ENCODE data around the gene TNIK. TPM values are rescaled to one million over a fixed set of nuclear protein-coding genes. Genes with fewer than 3 reads are reported as not detected.

Gene TNIK
- total and polyA plus RNA-seq, 2 experiments from 2014 or later = 14.6 to 34.3 TPM

DNA sequence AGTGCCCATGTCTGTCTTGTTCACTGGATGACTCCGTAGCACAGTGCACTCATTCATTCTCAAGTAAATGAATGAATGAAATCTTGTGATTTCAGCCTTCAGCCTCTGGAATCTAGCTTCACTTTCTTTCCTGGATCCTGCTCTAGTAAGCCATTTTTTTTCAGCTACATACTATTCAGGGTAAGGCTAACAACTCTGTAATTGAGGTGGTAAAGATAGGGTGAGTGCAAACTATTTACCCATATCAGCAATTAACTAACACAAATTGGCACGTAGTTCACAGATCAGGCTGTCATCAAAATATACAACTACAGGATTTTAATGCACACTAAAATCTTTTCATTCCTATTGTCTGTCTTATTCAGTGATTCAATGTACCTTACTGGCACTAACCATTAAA, 238.6 kb downstream of the TNIK start (continued):
- TF ChIP-seq, protein P1, sequence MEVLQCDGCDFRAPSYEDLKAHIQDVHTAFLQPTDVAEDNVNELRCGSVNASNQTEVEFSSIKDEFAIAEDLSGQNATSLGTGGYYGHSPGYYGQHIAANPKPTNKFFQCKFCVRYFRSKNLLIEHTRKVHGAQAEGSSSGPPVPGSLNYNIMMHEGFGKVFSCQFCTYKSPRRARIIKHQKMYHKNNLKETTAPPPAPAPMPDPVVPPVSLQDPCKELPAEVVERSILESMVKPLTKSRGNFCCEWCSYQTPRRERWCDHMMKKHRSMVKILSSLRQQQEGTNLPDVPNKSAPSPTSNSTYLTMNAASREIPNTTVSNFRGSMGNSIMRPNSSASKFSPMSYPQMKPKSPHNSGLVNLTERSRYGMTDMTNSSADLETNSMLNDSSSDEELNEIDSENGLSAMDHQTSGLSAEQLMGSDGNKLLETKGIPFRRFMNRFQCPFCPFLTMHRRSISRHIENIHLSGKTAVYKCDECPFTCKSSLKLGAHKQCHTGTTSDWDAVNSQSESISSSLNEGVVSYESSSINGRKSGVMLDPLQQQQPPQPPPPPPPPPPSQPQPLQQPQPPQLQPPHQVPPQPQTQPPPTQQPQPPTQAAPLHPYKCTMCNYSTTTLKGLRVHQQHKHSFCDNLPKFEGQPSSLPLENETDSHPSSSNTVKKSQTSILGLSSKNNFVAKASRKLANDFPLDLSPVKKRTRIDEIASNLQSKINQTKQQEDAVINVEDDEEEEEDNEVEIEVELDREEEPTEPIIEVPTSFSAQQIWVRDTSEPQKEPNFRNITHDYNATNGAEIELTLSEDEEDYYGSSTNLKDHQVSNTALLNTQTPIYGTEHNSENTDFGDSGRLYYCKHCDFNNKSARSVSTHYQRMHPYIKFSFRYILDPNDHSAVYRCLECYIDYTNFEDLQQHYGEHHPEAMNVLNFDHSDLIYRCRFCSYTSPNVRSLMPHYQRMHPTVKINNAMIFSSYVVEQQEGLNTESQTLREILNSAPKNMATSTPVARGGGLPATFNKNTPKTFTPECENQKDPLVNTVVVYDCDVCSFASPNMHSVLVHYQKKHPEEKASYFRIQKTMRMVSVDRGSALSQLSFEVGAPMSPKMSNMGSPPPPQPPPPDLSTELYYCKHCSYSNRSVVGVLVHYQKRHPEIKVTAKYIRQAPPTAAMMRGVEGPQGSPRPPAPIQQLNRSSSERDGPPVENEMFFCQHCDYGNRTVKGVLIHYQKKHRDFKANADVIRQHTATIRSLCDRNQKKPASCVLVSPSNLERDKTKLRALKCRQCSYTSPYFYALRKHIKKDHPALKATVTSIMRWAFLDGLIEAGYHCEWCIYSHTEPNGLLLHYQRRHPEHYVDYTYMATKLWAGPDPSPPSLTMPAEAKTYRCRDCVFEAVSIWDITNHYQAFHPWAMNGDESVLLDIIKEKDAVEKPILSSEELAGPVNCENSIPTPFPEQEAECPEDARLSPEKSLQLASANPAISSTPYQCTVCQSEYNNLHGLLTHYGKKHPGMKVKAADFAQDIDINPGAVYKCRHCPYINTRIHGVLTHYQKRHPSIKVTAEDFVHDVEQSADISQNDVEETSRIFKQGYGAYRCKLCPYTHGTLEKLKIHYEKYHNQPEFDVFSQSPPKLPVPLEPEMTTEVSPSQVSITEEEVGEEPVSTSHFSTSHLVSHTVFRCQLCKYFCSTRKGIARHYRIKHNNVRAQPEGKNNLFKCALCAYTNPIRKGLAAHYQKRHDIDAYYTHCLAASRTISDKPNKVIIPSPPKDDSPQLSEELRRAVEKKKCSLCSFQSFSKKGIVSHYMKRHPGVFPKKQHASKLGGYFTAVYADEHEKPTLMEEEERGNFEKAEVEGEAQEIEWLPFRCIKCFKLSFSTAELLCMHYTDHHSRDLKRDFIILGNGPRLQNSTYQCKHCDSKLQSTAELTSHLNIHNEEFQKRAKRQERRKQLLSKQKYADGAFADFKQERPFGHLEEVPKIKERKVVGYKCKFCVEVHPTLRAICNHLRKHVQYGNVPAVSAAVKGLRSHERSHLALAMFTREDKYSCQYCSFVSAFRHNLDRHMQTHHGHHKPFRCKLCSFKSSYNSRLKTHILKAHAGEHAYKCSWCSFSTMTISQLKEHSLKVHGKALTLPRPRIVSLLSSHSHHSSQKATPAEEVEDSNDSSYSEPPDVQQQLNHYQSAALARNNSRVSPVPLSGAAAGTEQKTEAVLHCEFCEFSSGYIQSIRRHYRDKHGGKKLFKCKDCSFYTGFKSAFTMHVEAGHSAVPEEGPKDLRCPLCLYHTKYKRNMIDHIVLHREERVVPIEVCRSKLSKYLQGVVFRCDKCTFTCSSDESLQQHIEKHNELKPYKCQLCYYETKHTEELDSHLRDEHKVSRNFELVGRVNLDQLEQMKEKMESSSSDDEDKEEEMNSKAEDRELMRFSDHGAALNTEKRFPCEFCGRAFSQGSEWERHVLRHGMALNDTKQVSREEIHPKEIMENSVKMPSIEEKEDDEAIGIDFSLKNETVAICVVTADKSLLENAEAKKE (CRISPR knock-in tag; IDR thresholded peaks at IDR 0.05) = no peak
- TF ChIP-seq POLR2AphosphoS5 (IDR thresholded peaks at IDR 0.05; ENCODE audit: low read depth) (no peak), STAT1 (IDR thresholded peaks at IDR 0.05; ENCODE audit: unreplicated experiment) (no peak), NANOG (IDR thresholded peaks at IDR 0.05; ENCODE audit: borderline replicate concordance) (no peak), EZH2phosphoT487 (IDR thresholded peaks at IDR 0.05; ENCODE audit: unreplicated experiment) (no peak), ZNF331 (CRISPR knock-in tag; IDR thresholded peaks at IDR 0.05; ENCODE audit: low read depth) (no peak), ZNF114 (CRISPR knock-in tag; IDR thresholded peaks at IDR 0.05) (no peak)
- TF ChIP-seq, protein P2, sequence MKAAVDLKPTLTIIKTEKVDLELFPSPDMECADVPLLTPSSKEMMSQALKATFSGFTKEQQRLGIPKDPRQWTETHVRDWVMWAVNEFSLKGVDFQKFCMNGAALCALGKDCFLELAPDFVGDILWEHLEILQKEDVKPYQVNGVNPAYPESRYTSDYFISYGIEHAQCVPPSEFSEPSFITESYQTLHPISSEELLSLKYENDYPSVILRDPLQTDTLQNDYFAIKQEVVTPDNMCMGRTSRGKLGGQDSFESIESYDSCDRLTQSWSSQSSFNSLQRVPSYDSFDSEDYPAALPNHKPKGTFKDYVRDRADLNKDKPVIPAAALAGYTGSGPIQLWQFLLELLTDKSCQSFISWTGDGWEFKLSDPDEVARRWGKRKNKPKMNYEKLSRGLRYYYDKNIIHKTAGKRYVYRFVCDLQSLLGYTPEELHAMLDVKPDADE (IDR thresholded peaks at IDR 0.05) = no peak
- TF ChIP-seq, protein P3, sequence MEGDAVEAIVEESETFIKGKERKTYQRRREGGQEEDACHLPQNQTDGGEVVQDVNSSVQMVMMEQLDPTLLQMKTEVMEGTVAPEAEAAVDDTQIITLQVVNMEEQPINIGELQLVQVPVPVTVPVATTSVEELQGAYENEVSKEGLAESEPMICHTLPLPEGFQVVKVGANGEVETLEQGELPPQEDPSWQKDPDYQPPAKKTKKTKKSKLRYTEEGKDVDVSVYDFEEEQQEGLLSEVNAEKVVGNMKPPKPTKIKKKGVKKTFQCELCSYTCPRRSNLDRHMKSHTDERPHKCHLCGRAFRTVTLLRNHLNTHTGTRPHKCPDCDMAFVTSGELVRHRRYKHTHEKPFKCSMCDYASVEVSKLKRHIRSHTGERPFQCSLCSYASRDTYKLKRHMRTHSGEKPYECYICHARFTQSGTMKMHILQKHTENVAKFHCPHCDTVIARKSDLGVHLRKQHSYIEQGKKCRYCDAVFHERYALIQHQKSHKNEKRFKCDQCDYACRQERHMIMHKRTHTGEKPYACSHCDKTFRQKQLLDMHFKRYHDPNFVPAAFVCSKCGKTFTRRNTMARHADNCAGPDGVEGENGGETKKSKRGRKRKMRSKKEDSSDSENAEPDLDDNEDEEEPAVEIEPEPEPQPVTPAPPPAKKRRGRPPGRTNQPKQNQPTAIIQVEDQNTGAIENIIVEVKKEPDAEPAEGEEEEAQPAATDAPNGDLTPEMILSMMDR (conservative IDR thresholded peaks at IDR 0.05; ENCODE audit: low read depth in 2 of 2) = no peak
- TF ChIP-seq, protein P4, sequence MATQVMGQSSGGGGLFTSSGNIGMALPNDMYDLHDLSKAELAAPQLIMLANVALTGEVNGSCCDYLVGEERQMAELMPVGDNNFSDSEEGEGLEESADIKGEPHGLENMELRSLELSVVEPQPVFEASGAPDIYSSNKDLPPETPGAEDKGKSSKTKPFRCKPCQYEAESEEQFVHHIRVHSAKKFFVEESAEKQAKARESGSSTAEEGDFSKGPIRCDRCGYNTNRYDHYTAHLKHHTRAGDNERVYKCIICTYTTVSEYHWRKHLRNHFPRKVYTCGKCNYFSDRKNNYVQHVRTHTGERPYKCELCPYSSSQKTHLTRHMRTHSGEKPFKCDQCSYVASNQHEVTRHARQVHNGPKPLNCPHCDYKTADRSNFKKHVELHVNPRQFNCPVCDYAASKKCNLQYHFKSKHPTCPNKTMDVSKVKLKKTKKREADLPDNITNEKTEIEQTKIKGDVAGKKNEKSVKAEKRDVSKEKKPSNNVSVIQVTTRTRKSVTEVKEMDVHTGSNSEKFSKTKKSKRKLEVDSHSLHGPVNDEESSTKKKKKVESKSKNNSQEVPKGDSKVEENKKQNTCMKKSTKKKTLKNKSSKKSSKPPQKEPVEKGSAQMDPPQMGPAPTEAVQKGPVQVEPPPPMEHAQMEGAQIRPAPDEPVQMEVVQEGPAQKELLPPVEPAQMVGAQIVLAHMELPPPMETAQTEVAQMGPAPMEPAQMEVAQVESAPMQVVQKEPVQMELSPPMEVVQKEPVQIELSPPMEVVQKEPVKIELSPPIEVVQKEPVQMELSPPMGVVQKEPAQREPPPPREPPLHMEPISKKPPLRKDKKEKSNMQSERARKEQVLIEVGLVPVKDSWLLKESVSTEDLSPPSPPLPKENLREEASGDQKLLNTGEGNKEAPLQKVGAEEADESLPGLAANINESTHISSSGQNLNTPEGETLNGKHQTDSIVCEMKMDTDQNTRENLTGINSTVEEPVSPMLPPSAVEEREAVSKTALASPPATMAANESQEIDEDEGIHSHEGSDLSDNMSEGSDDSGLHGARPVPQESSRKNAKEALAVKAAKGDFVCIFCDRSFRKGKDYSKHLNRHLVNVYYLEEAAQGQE (IDR thresholded peaks at IDR 0.05; ENCODE audit: unreplicated experiment) = no peak
